Activated CD8-positive, alpha-beta memory T cell treated with anti-CD3 and anti-CD28 coated beads for 1 hour (primary cell): ENCODE results near the gene GOLGA6A.

Experiments used
- DNase-seq, 2 donors: peaks; one replicate each; pipeline ENCODE4 v3.0.0-alpha.2; 2020; ENCODE audit warnings: low read depth in 1 of 2; ENCODE audit errors: extremely low read depth in 1 of 2

GOLGA6A gene

DNA sequence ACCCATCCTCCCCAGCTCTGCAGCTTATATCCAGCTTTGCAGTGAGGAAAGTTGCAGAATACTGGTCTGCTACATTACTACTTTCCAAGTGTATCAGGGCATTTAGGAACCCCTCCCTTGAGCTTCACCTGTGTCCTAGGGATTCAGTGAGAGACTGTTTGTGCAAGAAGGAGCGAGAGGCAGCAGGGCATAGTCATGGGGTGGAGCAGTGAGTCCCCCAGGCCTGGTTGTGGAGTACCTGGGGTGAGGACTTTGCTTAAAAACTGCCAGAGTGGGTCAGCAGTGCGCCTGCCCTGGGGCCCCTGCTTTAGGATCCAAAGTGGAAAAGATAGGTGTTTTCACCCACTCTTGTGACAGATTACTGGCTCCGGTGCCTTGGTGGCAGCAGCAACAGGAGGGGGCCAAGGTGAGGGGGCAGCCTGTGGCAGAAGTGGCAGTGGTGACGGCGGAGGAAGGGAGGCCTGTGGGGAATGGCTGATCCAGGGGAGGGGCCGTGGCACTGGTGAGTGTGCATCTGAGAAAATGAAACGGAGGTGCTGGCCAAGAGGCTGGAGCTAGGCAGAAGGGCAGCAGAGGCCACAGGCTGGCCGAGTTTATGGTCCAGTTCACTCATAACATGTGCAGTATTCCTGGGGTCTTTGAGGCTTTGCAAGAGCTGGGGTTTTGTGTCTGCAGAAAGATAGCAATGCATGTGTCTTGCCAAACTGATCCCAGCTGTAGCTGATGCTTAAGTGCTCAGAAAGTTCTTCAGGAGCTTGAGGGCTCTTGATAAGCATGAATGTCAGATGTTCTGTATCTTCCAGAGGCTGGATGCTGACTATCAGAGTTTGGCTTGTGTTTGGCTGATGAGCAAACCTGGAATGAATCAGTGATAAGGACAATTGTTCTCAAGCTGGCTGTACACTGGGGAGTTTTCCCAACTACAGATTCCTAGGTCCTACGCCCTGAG, 43.4 kb downstream of the GOLGA6A start:
- DNase-seq = no peak

DNA sequence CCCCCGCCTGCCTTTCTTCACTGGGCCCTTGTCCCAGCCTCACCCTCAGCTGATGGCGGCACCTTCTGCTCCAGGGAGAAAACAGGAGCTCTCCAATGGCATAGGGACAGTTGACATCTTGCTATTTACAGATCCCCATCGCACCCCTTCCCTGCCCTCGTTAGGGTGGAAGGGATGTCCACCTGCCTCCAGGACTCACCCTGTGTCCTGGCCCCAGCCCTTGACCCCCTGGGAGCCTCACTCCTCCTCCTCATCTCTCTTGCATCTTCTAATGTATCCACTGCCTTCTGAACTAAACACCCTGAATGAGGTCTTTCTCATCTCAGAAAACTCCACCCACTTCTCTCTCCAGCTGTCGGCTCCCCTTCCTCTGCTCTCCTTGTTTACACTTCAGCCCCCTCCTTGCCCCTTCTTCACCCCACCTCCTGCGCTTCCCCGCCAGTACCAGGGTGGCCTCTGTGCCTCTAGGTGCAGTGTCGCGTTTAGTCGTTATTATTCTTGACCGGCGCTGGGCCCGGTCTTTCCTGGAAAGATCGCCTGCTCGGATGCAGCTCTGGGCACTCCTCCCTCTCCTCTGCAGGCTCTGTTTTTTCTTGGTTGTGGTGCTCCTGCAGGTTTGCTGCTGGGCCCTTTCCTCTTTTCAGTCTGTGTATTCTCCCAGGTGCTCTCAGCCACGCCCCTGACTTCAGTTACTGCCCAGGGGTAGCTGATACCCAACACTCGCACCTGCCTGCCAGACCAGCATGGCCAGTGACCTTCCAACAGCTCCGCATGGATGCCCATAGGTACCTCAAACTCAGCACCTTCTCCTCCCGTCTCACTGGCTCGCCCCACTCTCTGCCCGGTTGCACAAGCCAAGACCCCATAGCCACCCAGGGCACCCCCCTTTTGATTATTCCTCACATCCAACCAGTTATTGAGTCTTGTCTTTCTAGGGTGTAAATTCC, 44.9 kb downstream of the GOLGA6A start:
- DNase-seq = no peak

DNA sequence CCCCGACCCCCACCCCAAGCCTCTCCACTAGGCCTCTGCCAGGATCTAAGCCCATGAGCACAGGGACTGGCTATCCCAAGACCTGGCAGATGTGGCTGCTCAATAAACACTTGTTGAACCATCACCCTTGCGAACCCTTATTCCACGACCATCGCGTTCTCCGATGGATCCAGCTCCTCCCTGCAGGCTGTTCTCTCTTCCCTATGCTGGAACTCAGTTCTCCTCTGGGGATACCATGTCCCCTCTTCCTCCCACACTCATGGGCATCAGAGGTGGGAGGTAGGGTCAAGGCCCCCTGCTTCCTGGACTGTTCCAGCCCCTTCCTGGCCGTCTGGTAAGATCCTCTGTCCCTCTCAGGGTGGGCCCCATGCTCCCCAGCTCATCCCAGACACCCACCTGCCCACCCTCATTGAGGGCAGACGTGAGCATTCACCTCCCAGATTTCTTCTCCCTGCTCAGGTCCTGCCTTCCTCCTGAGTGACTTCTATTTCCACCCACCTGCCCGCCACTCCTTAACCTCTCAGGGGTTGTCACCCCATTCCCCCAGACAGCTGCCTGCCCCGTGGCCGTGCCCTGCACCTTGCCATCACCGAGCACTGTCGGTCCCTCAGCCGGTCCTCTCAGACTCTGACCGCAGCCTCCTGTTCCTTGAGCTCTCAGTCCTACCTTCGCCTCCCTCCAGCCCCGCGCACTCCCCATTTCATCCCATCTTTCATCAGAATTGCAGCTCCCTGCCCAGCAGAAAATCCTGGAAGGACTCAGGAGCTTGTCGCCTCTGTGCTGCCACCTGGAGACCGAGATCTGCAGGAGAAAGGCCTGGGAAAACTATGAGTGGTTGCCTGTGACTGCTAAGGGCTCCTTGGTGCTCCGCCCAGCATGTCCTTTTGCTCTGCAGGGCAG, 45.8 kb downstream of the GOLGA6A start:
- no peak for DNase-seq

DNA sequence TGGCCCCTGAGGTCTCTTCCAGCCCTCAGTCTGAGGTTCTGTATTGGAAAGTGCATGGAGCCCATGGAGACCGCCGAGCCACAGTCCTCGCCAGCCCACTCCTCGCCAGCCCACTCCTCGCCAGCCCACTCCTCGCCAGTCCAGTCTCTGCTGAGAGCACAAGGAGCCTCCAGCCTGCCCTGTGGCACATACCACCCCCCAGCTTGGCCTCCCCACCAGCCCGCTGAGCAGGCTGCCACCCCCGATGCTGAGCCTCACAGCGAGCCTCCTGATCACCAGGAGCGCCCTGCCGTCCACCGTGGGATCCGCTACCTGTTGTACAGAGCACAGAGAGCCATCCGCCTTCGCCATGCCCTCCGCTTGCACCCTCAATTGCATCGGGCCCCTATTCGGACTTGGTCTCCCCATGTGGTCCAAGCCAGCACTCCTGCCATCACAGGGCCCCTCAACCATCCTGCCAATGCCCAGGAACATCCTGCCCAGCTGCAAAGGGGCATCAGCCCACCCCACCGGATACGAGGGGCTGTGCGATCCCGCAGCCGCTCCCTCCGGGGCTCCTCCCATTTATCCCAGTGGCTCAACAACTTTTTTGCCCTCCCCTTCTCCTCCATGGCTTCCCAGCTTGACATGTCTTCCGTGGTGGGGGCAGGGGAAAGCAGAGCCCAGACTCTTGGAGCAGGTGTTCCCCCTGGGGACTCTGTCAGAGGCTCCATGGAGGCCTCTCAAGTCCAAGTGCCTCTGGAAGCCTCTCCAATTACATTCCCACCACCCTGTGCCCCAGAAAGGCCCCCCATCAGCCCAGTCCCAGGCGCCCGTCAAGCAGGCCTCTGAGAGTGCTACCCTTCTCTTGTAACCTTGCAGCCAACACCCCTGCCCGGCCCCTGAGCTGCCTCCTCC, 47.0 kb downstream of the GOLGA6A start:
- no peak for DNase-seq

DNA sequence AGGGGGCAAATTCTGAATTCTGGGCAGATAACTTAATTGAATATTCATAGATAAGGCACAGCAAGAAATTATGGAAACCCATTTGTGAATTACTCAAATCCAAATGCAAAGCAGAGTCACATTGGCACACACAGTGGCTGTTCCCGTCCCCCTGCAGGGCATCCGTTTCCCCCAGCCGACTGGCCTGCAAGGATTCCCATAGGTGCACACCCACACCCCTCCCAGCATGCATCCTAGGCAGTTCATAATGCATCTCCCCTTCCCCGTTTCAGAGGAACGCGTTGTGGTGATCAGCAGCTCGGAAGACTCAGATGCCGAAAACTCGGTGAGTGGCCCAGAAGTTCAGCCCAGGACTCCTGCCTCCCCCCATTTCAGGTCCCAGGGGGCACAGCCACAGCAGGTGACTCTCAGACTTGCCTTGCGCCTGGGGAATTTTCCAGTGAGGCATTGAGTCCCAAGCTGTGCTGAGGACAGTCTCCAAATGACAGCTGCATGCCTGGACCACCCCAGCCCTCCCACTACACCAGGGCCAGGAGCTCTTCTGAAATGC, 48.1 kb downstream of the GOLGA6A start:
- DNase-seq = no peak

DNA sequence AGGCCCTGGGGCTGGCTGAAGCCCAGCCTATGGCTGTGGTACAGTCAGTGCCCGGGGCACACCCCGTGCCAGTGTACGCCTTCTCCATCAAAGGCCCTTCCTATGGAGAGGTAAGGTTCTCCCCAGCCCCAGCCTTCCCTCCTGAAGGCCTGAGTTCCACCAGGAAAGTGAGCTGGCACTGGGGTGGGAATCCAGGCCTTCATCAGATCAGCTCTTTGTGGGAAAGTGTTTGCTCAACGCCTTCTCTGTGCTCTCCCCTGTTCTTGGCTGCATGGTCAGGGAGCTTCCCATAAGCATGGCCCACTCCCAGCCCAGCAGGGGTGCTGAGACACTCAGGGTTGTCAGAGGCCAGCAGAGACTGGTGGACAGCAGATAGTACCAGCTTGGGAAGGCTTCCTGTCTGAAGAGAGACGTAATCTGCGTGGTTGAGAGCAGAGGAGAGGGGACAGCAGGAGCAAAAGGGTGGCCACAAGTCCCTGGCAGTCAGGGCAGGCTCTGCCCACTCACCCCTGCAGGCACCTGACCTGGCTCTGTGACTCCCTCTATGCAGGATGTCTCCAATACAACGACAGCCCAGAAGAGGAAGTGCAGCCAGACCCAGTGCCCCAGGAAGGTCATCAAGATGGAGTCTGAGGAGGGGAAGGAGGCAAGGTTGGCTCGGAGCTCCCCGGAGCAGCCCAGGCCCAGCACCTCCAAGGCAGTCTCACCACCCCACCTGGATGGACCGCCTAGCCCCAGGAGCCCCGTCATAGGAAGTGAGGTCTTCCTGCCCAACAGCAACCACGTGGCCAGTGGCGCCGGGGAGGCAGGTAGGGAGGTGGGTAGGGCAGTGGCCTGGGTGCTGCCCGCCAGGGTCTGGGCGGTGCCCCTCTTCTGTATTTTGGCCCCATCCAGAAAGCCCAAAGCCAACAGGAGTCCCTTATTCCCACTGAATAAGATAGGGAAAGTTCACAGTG, 49.5 kb downstream of the GOLGA6A start:
- DNase-seq = no peak

DNA sequence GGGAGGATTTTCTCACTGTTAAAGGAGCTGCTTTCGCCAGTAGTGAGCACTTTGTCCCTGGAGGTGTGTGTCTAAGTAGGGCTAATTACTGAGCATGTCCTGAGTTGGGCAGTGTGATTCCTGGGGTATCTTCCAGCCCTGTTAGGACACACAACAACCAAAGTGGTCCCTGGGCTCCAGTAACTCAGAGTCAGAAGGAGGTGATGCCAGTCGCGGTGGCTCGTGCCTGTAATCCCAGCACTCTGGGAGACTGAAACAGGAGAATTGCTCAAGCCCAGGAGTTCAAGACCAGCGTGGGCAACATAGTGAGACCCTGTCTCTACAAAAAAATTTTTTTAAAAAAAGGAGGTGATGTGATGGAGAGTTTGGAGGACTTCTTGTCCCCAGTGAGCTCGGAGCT, 50.3 kb downstream of the GOLGA6A start:
- DNase-seq = no peak

DNA sequence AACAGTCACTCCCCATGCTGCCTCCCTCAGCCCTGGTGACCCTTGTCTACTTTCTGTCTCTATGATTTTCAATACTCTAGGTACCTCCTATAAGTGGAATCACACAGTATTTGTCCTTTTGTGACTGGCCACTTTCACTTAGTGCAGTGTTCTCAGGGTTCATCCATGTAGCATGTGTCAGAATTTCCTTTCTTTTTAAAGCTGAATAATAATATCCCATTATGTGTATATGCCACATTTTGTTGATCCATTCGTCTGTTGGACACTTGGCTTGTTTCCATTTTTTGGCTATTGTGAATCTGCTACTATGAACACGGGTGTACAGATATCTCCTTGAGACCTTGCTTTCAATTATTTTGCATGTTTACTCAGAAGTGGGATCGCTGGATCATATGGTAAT, 53.7 kb downstream of the GOLGA6A start:
- DNase-seq = no peak

DNA sequence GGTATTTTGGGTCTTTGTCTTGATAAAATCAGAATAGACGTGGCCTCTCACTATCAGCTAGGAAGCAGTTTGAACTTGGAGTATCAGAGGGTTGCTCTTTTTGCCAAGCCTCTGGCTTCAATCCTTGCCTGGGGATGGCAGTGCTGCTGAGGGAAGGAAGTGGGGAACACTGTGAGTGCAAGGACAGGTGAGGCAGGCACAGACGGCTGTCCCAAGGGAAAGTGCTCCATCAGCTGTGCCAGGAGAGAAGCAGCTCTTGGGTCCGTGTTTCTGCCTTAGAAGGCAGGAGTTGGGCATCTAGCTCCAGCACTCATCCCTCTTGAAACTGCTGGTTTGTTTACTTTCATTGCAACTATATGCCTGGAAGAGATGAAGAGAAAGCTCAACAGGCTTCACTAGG, 54.7 kb downstream of the GOLGA6A start:
- DNase-seq = no peak

DNA sequence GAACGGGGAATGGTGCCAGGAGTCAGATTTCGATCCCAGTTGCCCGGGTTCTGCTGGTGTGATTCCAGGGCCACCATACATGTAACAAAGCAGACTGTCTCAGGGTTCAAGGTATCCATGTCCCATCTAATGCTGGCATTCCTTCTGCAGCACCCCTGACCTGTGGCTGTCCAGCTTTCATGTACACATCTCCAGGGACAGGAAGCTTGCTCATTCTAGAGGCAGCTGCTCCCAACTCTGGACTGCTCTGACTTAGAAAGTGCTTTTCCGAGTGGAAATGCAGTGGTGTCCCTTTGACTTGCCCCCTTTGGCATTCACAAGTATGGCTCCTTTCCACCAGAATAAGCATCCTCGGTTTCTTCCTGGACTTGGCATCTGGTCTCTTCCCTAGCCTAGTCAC, 56.9 kb downstream of the GOLGA6A start:
- no peak for DNase-seq

DNA sequence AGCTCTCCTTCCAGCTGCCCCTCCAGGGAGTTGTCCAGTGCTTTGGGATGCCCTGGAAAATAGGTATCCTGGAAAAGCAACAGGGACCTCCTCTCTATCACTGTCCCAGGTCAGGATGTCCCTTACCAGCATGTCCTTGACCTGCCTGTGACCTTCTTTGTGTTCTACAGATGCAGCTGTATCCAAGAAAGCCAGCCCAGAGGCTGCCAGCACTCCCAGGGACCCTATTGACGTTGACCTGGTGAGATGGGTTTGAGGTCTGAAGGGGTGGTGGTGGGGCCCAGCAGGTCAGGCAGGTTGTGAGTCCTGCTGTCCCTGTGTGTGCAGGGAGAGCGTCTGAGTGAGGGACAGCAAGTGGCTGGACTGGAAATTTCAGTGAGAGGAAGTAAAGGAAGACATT, 57.7 kb downstream of the GOLGA6A start:
- DNase-seq = no peak

DNA sequence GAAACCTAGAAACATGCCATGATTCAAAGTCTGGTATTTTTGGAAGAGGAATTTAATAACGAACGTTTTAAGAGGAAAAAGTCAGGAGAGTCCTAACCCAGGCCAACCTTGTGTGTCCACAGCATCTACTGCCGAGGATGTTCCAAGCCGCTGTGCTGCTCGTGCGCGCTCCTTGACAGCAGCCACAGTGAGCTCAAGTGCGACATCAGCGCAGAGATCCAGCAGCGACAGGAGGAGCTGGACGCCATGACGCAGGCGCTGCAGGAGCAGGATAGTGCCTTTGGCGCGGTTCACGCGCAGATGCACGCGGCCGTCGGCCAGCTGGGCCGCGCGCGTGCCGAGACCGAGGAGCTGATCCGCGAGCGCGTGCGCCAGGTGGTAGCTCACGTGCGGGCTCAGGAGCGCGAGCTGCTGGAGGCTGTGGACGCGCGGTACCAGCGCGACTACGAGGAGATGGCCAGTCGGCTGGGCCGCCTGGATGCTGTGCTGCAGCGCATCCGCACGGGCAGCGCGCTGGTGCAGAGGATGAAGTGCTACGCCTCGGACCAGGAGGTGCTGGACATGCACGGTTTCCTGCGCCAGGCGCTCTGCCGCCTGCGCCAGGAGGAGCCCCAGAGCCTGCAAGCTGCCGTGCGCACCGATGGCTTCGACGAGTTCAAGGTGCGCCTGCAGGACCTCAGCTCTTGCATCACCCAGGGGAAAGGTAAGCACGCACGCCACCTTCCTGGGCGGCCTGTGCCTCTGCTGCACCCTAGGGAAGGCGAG, 59.5 kb downstream of the GOLGA6A start:
- no peak for DNase-seq
